SK-N-SH (cell line): ENCODE data around the gene ST6GALNAC2. TPM values are rescaled to one million over a fixed set of nuclear protein-coding genes. Genes with fewer than 3 reads are reported as not detected.

Source experiments
- CHD2 ChIP-seq: fragments of 150-350 bp; IDR thresholded peaks from 2 replicates; pipeline ENCODE4 v1.6.1; 2018; ENCODE audit warnings: low read length; ENCODE audit not compliant: partially characterized antibody
- CTCF ChIP-seq: fragments of 200-600 bp; sonication (generic); IDR thresholded peaks from 2 replicates; pipeline ENCODE4 v1.6.1; 2017; ENCODE audit warnings: antibody characterized with exemption, mild to moderate bottlenecking, moderate library complexity
- ELF1 ChIP-seq: IDR thresholded peaks from 2 replicates; pipeline ENCODE4 v1.4.0; 2012
- EP300 ChIP-seq, 2 experiments: IDR thresholded peaks; 2 replicates each; pipeline versions ENCODE4 v1.4.0 to v1.6.1; 2012; ENCODE audit warnings: borderline replicate concordance in 1 of 2, low read depth in 1 of 2, low read length in 1 of 2
- EZH2phosphoT487 ChIP-seq: fragments of 200-600 bp; sonication (generic); IDR thresholded peaks from 2 replicates; pipeline ENCODE4 v1.6.1; 2017; ENCODE audit warnings: low read depth, mixed run types, mild to moderate bottlenecking, antibody characterized with exemption, moderate library complexity, borderline replicate concordance
- FOXJ3 ChIP-seq: sonication (generic); formaldehyde crosslinking; IDR thresholded peaks from 2 replicates; pipeline ENCODE4 v1.5.1; 2020; ENCODE audit warnings: mild to moderate bottlenecking, missing genetic modification reagents
- GABPA ChIP-seq: IDR thresholded peaks from 2 replicates; pipeline ENCODE4 v1.4.0; 2012; ENCODE audit warnings: low read depth, mild to moderate bottlenecking
- GATA2 ChIP-seq: sonication (generic); formaldehyde crosslinking; IDR thresholded peaks from 2 replicates; pipeline ENCODE4 v1.5.0; 2020; ENCODE audit warnings: mild to moderate bottlenecking, missing genetic modification reagents
- IRF3 ChIP-seq: fragments of 150-350 bp; IDR thresholded peaks from 2 replicates; pipeline ENCODE4 v1.6.1; 2016; ENCODE audit warnings: mild to moderate bottlenecking, low read depth, low read length
- JUND ChIP-seq: IDR thresholded peaks from 2 replicates; pipeline ENCODE4 v1.4.0; 2012
- MAX ChIP-seq: IDR thresholded peaks from 2 replicates; pipeline ENCODE4 v1.4.0; 2012; ENCODE audit warnings: low read depth
- NFIC ChIP-seq: IDR thresholded peaks from 2 replicates; pipeline ENCODE4 v1.4.0; 2012; ENCODE audit warnings: borderline replicate concordance
- NRF1 ChIP-seq: IDR thresholded peaks from 2 replicates; pipeline ENCODE4 v1.6.1; 2012; ENCODE audit warnings: low read depth, mild to moderate bottlenecking, low read length
- PBX3 ChIP-seq: IDR thresholded peaks from 2 replicates; pipeline ENCODE4; 2012
- RCOR1 ChIP-seq: fragments of 150-350 bp; IDR thresholded peaks from 2 replicates; pipeline ENCODE4 v1.6.1; 2017; ENCODE audit warnings: antibody characterized with exemption, low read length
- RFX5 ChIP-seq: IDR thresholded peaks from 2 replicates; pipeline ENCODE4 v1.6.1; 2012; ENCODE audit warnings: mild to moderate bottlenecking, improper control_type of control experiment, low read length
- RXRA ChIP-seq: IDR thresholded peaks from 2 replicates; pipeline ENCODE4 v1.4.0; 2012; ENCODE audit warnings: low read depth, mild to moderate bottlenecking, borderline replicate concordance
- SIN3A ChIP-seq: IDR thresholded peaks from 2 replicates; pipeline ENCODE4 v1.6.1; 2012; ENCODE audit warnings: low read depth, mild to moderate bottlenecking, low read length, moderate library complexity, borderline replicate concordance
- TAF1 ChIP-seq: IDR thresholded peaks from 2 replicates; pipeline ENCODE4 v1.6.1; 2012; ENCODE audit warnings: low read depth, mild to moderate bottlenecking, low read length, moderate library complexity, borderline replicate concordance
- TEAD4 ChIP-seq: IDR thresholded peaks from 2 replicates; pipeline ENCODE4 v1.4.0; 2012; ENCODE audit warnings: mild to moderate bottlenecking, borderline replicate concordance; ENCODE audit not compliant: insufficient read depth
- USF2 ChIP-seq: fragments of 150-350 bp; IDR thresholded peaks from 2 replicates; pipeline ENCODE4 v1.6.1; 2017; ENCODE audit warnings: antibody characterized with exemption, low read length, low read depth, borderline replicate concordance
- YY1 ChIP-seq: IDR thresholded peaks from 2 replicates; pipeline ENCODE4 v1.4.0; 2012; ENCODE audit warnings: low read depth, mild to moderate bottlenecking
- polyA plus RNA-seq, 3 experiments: library from polyadenylated mRNA; depleted of rRNA; stranded (reverse); fragments of >200 nt; gene quantifications; 2 replicates each; pipeline ENCODE4 v1.2.3, GENCODE V29; 2012

Gene ST6GALNAC2
- polyA plus RNA-seq, 1 of the 3 experiments (the other 2 are of a cell fraction), result 0.94 TPM

- peak; percentile 100 for TF ChIP-seq MAX
- TF ChIP-seq GABPA, result no peak
- TF ChIP-seq JUND, result no peak
- no peak; the same call in 1 of the 2 replicates for TF ChIP-seq ELF1
- TF ChIP-seq SIN3A, result peak; percentile 100
- TF ChIP-seq RCOR1, result peak; percentile 4; the same call in 1 of the 2 replicates
- TF ChIP-seq CHD2, result peak; percentile 100
- TF ChIP-seq RXRA, result no peak
- peak; percentile 99 for TF ChIP-seq TAF1
- no peak for TF ChIP-seq RFX5
- TF ChIP-seq TEAD4, result no peak
- TF ChIP-seq CTCF, result peak; percentile 78
- no peak for TF ChIP-seq PBX3
- no peak for TF ChIP-seq FOXJ3
- TF ChIP-seq EP300 (IDR thresholded peaks at IDR 0.05; ENCODE audit: borderline replicate concordance in 1 of 2, low read depth in 1 of 2, low read length in 1 of 2), result no peak
- TF ChIP-seq IRF3, result no peak
- no peak for TF ChIP-seq EZH2phosphoT487
- TF ChIP-seq GATA2 (CRISPR knock-in tag), result no peak
- no peak; the same call in 1 of the 2 replicates for TF ChIP-seq NRF1
- peak; percentile 89 for TF ChIP-seq YY1
- no peak for TF ChIP-seq USF2
- TF ChIP-seq NFIC, result no peak
These were observed 28.1 kb downstream of the ST6GALNAC2 start (continued) for GRCh38 chr17:76557368-76558197.
